H9 (cell line): ENCODE data around the gene INPP5F. TPM values are rescaled to one million over a fixed set of nuclear protein-coding genes. Genes with fewer than 3 reads are reported as not detected.

ENCODE experiments used
- DNase-seq: peaks from one replicate; pipeline ENCODE4 v3.0.0-alpha.2; 2017
- H2AFZ ChIP-seq: one replicate; pipeline ENCODE4 v1.6.1; 2013; ENCODE audit warnings: mild to moderate bottlenecking, low read length, control low read depth, moderate library complexity
- H2AK5ac ChIP-seq: 2 replicates; pipeline ENCODE4 v1.6.1; 2013; ENCODE audit warnings: low read length, control low read depth, mixed read lengths; ENCODE audit not compliant: insufficient read length
- H2BK120ac ChIP-seq: one replicate; pipeline ENCODE4 v1.6.1; 2013; ENCODE audit warnings: low read depth, mild to moderate bottlenecking, low read length, control low read depth, inconsistent platforms; ENCODE audit not compliant: poor library complexity, severe bottlenecking
- H2BK12ac ChIP-seq: 2 replicates; pipeline ENCODE4 v1.6.1; 2013; ENCODE audit warnings: low read length, control low read depth, mixed read lengths, low read depth; ENCODE audit not compliant: insufficient read length
- H2BK15ac ChIP-seq: 2 replicates; pipeline ENCODE4 v1.6.1; 2013; ENCODE audit warnings: low read depth, low read length, control low read depth
- H2BK20ac ChIP-seq: one replicate; pipeline ENCODE4 v1.6.1; 2013; ENCODE audit warnings: low read depth, mild to moderate bottlenecking, low read length, control low read depth, inconsistent platforms; ENCODE audit not compliant: poor library complexity, severe bottlenecking
- H2BK5ac ChIP-seq: 2 replicates; pipeline ENCODE4 v1.6.1; 2013; ENCODE audit warnings: low read length, control low read depth, mixed read lengths; ENCODE audit not compliant: insufficient read length
- H3K14ac ChIP-seq: 2 replicates; pipeline ENCODE4 v1.6.1; 2013; ENCODE audit warnings: low read length, control low read depth; ENCODE audit not compliant: insufficient read depth
- H3K18ac ChIP-seq: 2 replicates; pipeline ENCODE4 v1.6.1; 2013; ENCODE audit warnings: low read depth, mild to moderate bottlenecking, mixed read lengths, low read length, control low read depth; ENCODE audit not compliant: insufficient read length
- H3K23ac ChIP-seq: 2 replicates; pipeline ENCODE4 v1.6.1; 2013; ENCODE audit warnings: low read length, control low read depth, mixed read lengths, low read depth; ENCODE audit not compliant: insufficient read length
- H3K23me2 ChIP-seq: 2 replicates; pipeline ENCODE4 v1.6.1; 2013; ENCODE audit warnings: low read depth, mild to moderate bottlenecking, mixed read lengths, low read length, control low read depth; ENCODE audit not compliant: insufficient read length, poor library complexity, severe bottlenecking
- H3K27ac ChIP-seq: 2 replicates; pipeline ENCODE4 v1.5.1; 2013; ENCODE audit warnings: low read length, control low read depth, mixed read lengths, low read depth; ENCODE audit not compliant: insufficient read length
- H3K27me3 ChIP-seq: 2 replicates; pipeline ENCODE4 v1.6.1; 2013; ENCODE audit warnings: low read length, control low read depth, inconsistent platforms; ENCODE audit not compliant: insufficient read depth
- H3K4ac ChIP-seq: 2 replicates; pipeline ENCODE4 v1.6.1; 2013; ENCODE audit warnings: low read depth, mild to moderate bottlenecking, control low read depth, inconsistent platforms, low read length, moderate library complexity
- H3K4me1 ChIP-seq: 2 replicates; pipeline ENCODE4 v1.6.1; 2013; ENCODE audit warnings: low read length, control low read depth, inconsistent platforms; ENCODE audit not compliant: insufficient read depth
- H3K4me2 ChIP-seq: 2 replicates; pipeline ENCODE4 v1.6.1; 2013; ENCODE audit warnings: low read length, control low read depth, mixed read lengths; ENCODE audit not compliant: insufficient read length, insufficient read depth
- H3K56ac ChIP-seq: 2 replicates; pipeline ENCODE4 v1.6.1; 2013; ENCODE audit warnings: low read depth, mild to moderate bottlenecking, mixed read lengths, low read length, control low read depth; ENCODE audit not compliant: insufficient read length
- H3K79me1 ChIP-seq: 2 replicates; pipeline ENCODE4 v1.6.1; 2013; ENCODE audit warnings: low read depth, mild to moderate bottlenecking, moderate library complexity, low read length, control low read depth, inconsistent platforms; ENCODE audit not compliant: insufficient read depth, poor library complexity, severe bottlenecking
- H3K79me2 ChIP-seq: 2 replicates; pipeline ENCODE4 v1.6.1; 2013; ENCODE audit warnings: low read length, control low read depth, inconsistent platforms; ENCODE audit not compliant: insufficient read depth
- H3K9ac ChIP-seq: 2 replicates; pipeline ENCODE4 v1.6.1; 2013; ENCODE audit warnings: low read length, control low read depth, mixed read lengths; ENCODE audit not compliant: insufficient read length; ENCODE audit errors: extremely low read depth
- H3K9me3 ChIP-seq: one replicate; pipeline ENCODE4 v1.6.1; 2013; ENCODE audit warnings: low read depth, low read length, inconsistent platforms; ENCODE audit not compliant: control insufficient read depth
- H3T11ph ChIP-seq: one replicate; pipeline ENCODE4 v1.6.1; 2013; ENCODE audit warnings: mild to moderate bottlenecking, low read length, control low read depth, inconsistent platforms
- H4K20me1 ChIP-seq: one replicate; pipeline ENCODE4 v1.6.1; 2013; ENCODE audit not compliant: control insufficient read depth, insufficient read length, insufficient read depth
- H4K5ac ChIP-seq: 2 replicates; pipeline ENCODE4 v1.6.1; 2013; ENCODE audit warnings: low read depth, mild to moderate bottlenecking, mixed read lengths, low read length, control low read depth; ENCODE audit not compliant: insufficient read length
- H4K8ac ChIP-seq: replicated peaks from 2 replicates; pipeline ENCODE4 v1.6.1; 2013; ENCODE audit warnings: low read length, control low read depth, mixed read lengths, low read depth; ENCODE audit not compliant: insufficient read length
- H4K91ac ChIP-seq: 2 replicates; pipeline ENCODE4 v1.6.1; 2013; ENCODE audit warnings: low read depth, mild to moderate bottlenecking, moderate library complexity, mixed read lengths, low read length, control low read depth; ENCODE audit not compliant: insufficient read length
- H3K27ac Mint-ChIP-seq, 3 experiments: 2 replicates in 2 of 3; 3 replicates in 1 of 3; pipeline ENCODE4 v1.8.0; 2020 to 2021; ENCODE audit warnings: mixed read lengths in 3 of 3, mild to moderate bottlenecking in 1 of 3, moderate library complexity in 1 of 3
- H3K27me3 Mint-ChIP-seq: 2 replicates; pipeline ENCODE4 v1.8.0; 2021; ENCODE audit warnings: low read depth, mild to moderate bottlenecking, moderate library complexity, mixed read lengths
- H3K36me3 Mint-ChIP-seq, 3 experiments: 2 replicates in 2 of 3; 3 replicates in 1 of 3; pipeline ENCODE4 v1.8.0; 2020 to 2021; ENCODE audit warnings: low read depth in 3 of 3, mixed read lengths in 3 of 3; ENCODE audit not compliant: insufficient read depth in 1 of 3
- H3K4me1 Mint-ChIP-seq, 2 experiments: 2 replicates each; pipeline ENCODE4 v1.8.0; 2020; ENCODE audit warnings: mixed read lengths in 2 of 2
- H3K4me3 Mint-ChIP-seq, 2 experiments: 2 replicates in 1 of 2; 3 replicates in 1 of 2; pipeline ENCODE4 v1.8.0; 2020 to 2021; ENCODE audit warnings: mild to moderate bottlenecking in 2 of 2, mixed read lengths in 2 of 2, moderate library complexity in 1 of 2
- H3K9me3 Mint-ChIP-seq, 2 experiments: 2 replicates in 1 of 2; 3 replicates in 1 of 2; pipeline ENCODE4 v1.8.0; 2020; ENCODE audit warnings: mild to moderate bottlenecking in 2 of 2, mixed read lengths in 2 of 2, moderate library complexity in 1 of 2
- WGBS: extraction: QIAGEN DNeasy Blood & Tissue Kit; methylation state at CpG from one replicate; pipeline ENCODE4 v1.1.7; 2013; ENCODE audit warnings: missing lambda C conversion rate, low lambda C conversion rate, mixed read lengths; ENCODE audit not compliant: insufficient read length; ENCODE audit errors: extremely low coverage; 5-methylcytosine and 5-hydroxymethylcytosine counted together
- total RNA-seq: library from RNA; stranded (reverse); gene quantifications from 2 replicates; pipeline ENCODE4 v1.2.1, GENCODE V29; 2021
- TF ChIP-seq, protein P1 (sequence below): fragments of 200-600 bp; sonication (generic); conservative IDR thresholded peaks from 3 replicates; pipeline ENCODE4 v1.8.0; 2021; ENCODE audit warnings: antibody characterized with exemption, mild to moderate bottlenecking

Gene INPP5F
- total RNA-seq, 1 experiment from 2014 or later = 108 TPM

- no peak overlapping the region for H2BK20ac ChIP-seq
- H3K9me3 ChIP-seq = no peaks in the 10 kb centered on the region
- H3K23ac ChIP-seq = no peak overlapping the region
- no peak overlapping the region for H4K91ac ChIP-seq
- H4K20me1 ChIP-seq = no peaks in the 10 kb centered on the region
- no peak overlapping the region for H2BK5ac ChIP-seq
- H4K5ac ChIP-seq = no peak overlapping the region
- Mint-ChIP-seq H3K4me3 (no peak overlapping the region), H3K36me3 (peaks cover 8 to 19% (median 9%) of the 10 kb centered on the region in 3 experiments), H3K27me3 (no peaks in the 10 kb centered on the region), H3K9me3 (peaks cover 5 to 6% of the 10 kb centered on the region in 2 experiments; a peak in 3 of 5 replicates), H3K27ac (peak overlapping the region in 1 of 3 experiments; percentile 44; a peak in 2 of 7 replicates), H3K4me1 (peaks cover 9 to 21% of the 10 kb centered on the region in 2 experiments)
- H3K4me2 ChIP-seq = no peak overlapping the region
- no peak overlapping the region for H2AK5ac ChIP-seq
- no peaks in the 10 kb centered on the region for H3K23me2 ChIP-seq
- H3T11ph ChIP-seq = no peak overlapping the region
- no peak overlapping the region for H3K9ac ChIP-seq
- no peak overlapping the region for H3K14ac ChIP-seq
- H3K27me3 ChIP-seq = no peaks in the 10 kb centered on the region
- DNase-seq = no peak
- no peak overlapping the region for H3K56ac ChIP-seq
- H3K4ac ChIP-seq = no peak overlapping the region
- WGBS = no CpG with 5 or more reads among the region's 7 CpGs
- H2BK120ac ChIP-seq = no peak overlapping the region
- no peaks in the 10 kb centered on the region for H3K79me2 ChIP-seq
- H3K27ac ChIP-seq = no peak overlapping the region
- H3K79me1 ChIP-seq = no peaks in the 10 kb centered on the region
- no peak overlapping the region for H2BK12ac ChIP-seq
- H3K18ac ChIP-seq = no peak overlapping the region
- H3K4me1 ChIP-seq = no peaks in the 10 kb centered on the region
- no peak overlapping the region for H4K8ac ChIP-seq
- no peak overlapping the region for H2AFZ ChIP-seq
- no peak overlapping the region for H2BK15ac ChIP-seq
- TF ChIP-seq, protein P1, sequence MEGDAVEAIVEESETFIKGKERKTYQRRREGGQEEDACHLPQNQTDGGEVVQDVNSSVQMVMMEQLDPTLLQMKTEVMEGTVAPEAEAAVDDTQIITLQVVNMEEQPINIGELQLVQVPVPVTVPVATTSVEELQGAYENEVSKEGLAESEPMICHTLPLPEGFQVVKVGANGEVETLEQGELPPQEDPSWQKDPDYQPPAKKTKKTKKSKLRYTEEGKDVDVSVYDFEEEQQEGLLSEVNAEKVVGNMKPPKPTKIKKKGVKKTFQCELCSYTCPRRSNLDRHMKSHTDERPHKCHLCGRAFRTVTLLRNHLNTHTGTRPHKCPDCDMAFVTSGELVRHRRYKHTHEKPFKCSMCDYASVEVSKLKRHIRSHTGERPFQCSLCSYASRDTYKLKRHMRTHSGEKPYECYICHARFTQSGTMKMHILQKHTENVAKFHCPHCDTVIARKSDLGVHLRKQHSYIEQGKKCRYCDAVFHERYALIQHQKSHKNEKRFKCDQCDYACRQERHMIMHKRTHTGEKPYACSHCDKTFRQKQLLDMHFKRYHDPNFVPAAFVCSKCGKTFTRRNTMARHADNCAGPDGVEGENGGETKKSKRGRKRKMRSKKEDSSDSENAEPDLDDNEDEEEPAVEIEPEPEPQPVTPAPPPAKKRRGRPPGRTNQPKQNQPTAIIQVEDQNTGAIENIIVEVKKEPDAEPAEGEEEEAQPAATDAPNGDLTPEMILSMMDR = no peak
Observed at GRCh38 chr10:119749455-119749854, 23.6 kb downstream of the INPP5F start.
